Smooth muscle cell (in vitro differentiated cells): ENCODE measurements around the gene DNAH12. TPM values are rescaled to one million over a fixed set of nuclear protein-coding genes. Genes with fewer than 3 reads are reported as not detected.
A peak's percentile ranks its signal among the peaks of the same experiment; 100 is the strongest.

Experiments
- DNase-seq: peaks from one replicate; lab custom pipeline; 2025; ENCODE audit not compliant: unreplicated experiment; lab: John Stamatoyannopoulos, UW
- H2AFZ ChIP-seq: fragments of 200-600 bp; sonication (generic); 2 replicates; pipeline ENCODE4 v1.6.0; 2016; ENCODE audit warnings: antibody characterized with exemption, low read depth, mild to moderate bottlenecking
- H3F3A ChIP-seq: fragments of 200-600 bp; sonication (generic); 2 replicates; pipeline ENCODE4 v1.6.0; 2017; ENCODE audit warnings: antibody characterized with exemption, low read depth
- H3K27ac ChIP-seq: fragments of 200-600 bp; sonication (generic); 2 replicates; pipeline ENCODE4 v1.5.1; 2016; ENCODE audit warnings: low read depth, mild to moderate bottlenecking
- H3K27me3 ChIP-seq: fragments of 200-600 bp; sonication (generic); 2 replicates; pipeline ENCODE4 v1.6.1; 2016; ENCODE audit warnings: low read depth, mild to moderate bottlenecking
- H3K36me3 ChIP-seq: fragments of 200-600 bp; sonication (generic); 2 replicates; pipeline ENCODE4 v1.5.1; 2016; ENCODE audit warnings: low read depth
- H3K4me1 ChIP-seq: fragments of 200-600 bp; sonication (generic); 2 replicates; pipeline ENCODE4 v1.5.1; 2016; ENCODE audit warnings: low read depth
- H3K4me2 ChIP-seq: fragments of 200-600 bp; sonication (generic); 2 replicates; pipeline ENCODE4 v1.6.0; 2016; ENCODE audit warnings: mild to moderate bottlenecking
- H3K4me3 ChIP-seq: fragments of 200-600 bp; sonication (generic); 2 replicates; pipeline ENCODE4 v1.5.1; 2016; ENCODE audit warnings: mild to moderate bottlenecking
- H3K79me2 ChIP-seq: fragments of 200-600 bp; sonication (generic); 2 replicates; pipeline ENCODE4 v1.6.0; 2016; ENCODE audit warnings: low read depth, mild to moderate bottlenecking
- H3K9ac ChIP-seq: fragments of 200-600 bp; sonication (generic); 2 replicates; pipeline ENCODE4 v1.6.0; 2016; ENCODE audit warnings: low read depth
- H3K9me3 ChIP-seq: fragments of 200-600 bp; sonication (generic); replicated peaks from 2 replicates; pipeline ENCODE4 v1.5.1; 2016; ENCODE audit warnings: low read depth
- H4K20me1 ChIP-seq: fragments of 200-600 bp; sonication (generic); 2 replicates; pipeline ENCODE4 v1.6.0; 2016; ENCODE audit warnings: low read depth
- CTCF ChIP-seq: fragments of 200-600 bp; sonication (generic); IDR thresholded peaks from 2 replicates; pipeline ENCODE4 v1.5.1; 2017; ENCODE audit warnings: borderline replicate concordance, mild to moderate bottlenecking, antibody characterized with exemption; ENCODE audit not compliant: insufficient read depth, poor library complexity, severe bottlenecking
- WGBS: methylation state at CpG from one replicate; pipeline ENCODE4 v1.1.7; 2016; ENCODE audit warnings: low lambda C conversion rate; 5-methylcytosine and 5-hydroxymethylcytosine counted together
- polyA plus RNA-seq: library from polyadenylated mRNA; unstranded; fragments of >200 nt; fragmentation: Nextera tagmentation; extraction: Ambion mirVana; gene quantifications from 2 replicates; pipeline ENCODE4 v1.2.1, GENCODE V29; 2016
- total RNA-seq: library from RNA; depleted of rRNA; stranded (reverse); fragments of >200 nt; gene quantifications from 2 replicates; pipeline ENCODE4 v1.2.3, GENCODE V29; 2014

The DNAH12 gene
- total and polyA plus RNA-seq, 2 experiments from 2014 or later, result 0.27 TPM; not detected in 1

- Histone ChIP-seq H3K9ac (peak within 1 kb of the TSS; percentile 88), H2AFZ (peak within 1 kb of the TSS; percentile 36), H3F3A (no peaks in the 10 kb centered on the region), H3K27me3 (no peaks in the 10 kb centered on the region), H3K4me1 (peaks cover 7% of the 10 kb centered on the region), H3K79me2 (peaks cover 33% of the 10 kb centered on the region), H4K20me1 (peaks cover 24% of the 10 kb centered on the region), H3K4me2 (peak within 1 kb of the TSS; percentile 94), H3K4me3 (peak within 1 kb of the TSS; percentile 84), H3K9me3 (no peaks in the 10 kb centered on the region), H3K27ac (peak within 1 kb of the TSS; percentile 56), H3K36me3 (no peaks in the 10 kb centered on the region)
- peak; percentile 29 for DNase-seq
- 26% methylated on average over 54 of the region's 54 CpGs for WGBS
- no peak for TF ChIP-seq CTCF
These were observed 11.8 kb upstream of the DNAH12 start, which contains the start of gene PDE12 for GRCh38 chr3:57555738-57556458. TSS of gene PDE12 (plus strand) at chr3:57556274. CDS start at chr3:57556380, 106 bp downstream.

GRCh38 chr3:57555306-57555705, 11.2 kb upstream of the DNAH12 start:
- Histone ChIP-seq H3K36me3 (no peaks in the 10 kb centered on the region), H3K79me2 (peaks cover 33% of the 10 kb centered on the region), H3K27ac (peak overlapping the region; percentile 56), H3K27me3 (no peaks in the 10 kb centered on the region), H3F3A (no peaks in the 10 kb centered on the region), H3K4me3 (peak overlapping the region; percentile 84), H3K4me1 (peaks cover 7% of the 10 kb centered on the region), H3K4me2 (peak overlapping the region; percentile 94), H2AFZ (peak overlapping the region; percentile 36), H3K9ac (no peak overlapping the region), H4K20me1 (peaks cover 20% of the 10 kb centered on the region), H3K9me3 (no peaks in the 10 kb centered on the region)
- no peak for TF ChIP-seq CTCF
- no peak for DNase-seq
- 93% methylated on average over 8 of the region's 8 CpGs for WGBS

GRCh38 chr3:57546616-57547015, 2.5 kb upstream of the DNAH12 start:
- Histone ChIP-seq H3K4me1 (peaks cover 3% of the 10 kb centered on the region), H3K4me2 (no peak overlapping the region), H4K20me1 (no peaks in the 10 kb centered on the region), H3F3A (no peaks in the 10 kb centered on the region), H3K27me3 (no peaks in the 10 kb centered on the region), H2AFZ (no peak overlapping the region), H3K79me2 (no peaks in the 10 kb centered on the region), H3K36me3 (no peaks in the 10 kb centered on the region), H3K9me3 (no peaks in the 10 kb centered on the region), H3K9ac (no peak overlapping the region), H3K4me3 (no peak overlapping the region), H3K27ac (no peak overlapping the region)
- WGBS, result 83% methylated on average over 1 of the region's 1 CpG
- no peak for TF ChIP-seq CTCF
- DNase-seq, result no peak

GRCh38 chr3:57545636-57546268, 1.6 kb upstream of the DNAH12 start:
- Histone ChIP-seq H3K27ac (no peak overlapping the region), H3K79me2 (no peaks in the 10 kb centered on the region), H3K36me3 (no peaks in the 10 kb centered on the region), H3F3A (no peaks in the 10 kb centered on the region), H3K4me2 (no peak overlapping the region), H4K20me1 (no peaks in the 10 kb centered on the region), H3K4me1 (peaks cover 3% of the 10 kb centered on the region), H3K9me3 (no peaks in the 10 kb centered on the region), H3K9ac (no peak overlapping the region), H3K27me3 (no peaks in the 10 kb centered on the region), H2AFZ (no peak overlapping the region), H3K4me3 (no peak overlapping the region)
- DNase-seq, result no peak
- WGBS, result 80% methylated on average over 7 of the region's 7 CpGs
- no peak for TF ChIP-seq CTCF
